ENCODE data around the gene SLC25A28.

Gene SLC25A28

DNA sequence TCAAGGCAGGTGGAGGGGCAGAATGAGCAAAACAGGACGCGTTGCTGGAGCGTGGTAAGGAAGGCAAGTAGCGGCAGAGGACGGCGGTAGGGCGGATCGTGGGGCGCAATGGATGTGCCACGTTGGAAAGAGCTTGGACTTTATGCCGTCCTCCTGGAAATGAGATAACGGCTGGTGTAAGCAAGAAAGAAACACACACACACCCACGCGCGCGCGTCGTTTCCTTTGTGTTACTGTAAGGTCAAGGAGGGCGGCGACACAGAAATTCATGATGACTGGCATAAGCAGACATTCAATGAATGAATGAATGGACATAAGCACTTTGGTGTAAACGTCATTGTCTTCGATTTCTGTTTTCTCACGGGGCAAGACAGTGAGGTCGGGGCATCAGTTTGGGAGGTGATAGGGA, 38.4 kb upstream of the SLC25A28 start:
- Histone ChIP-seq H3K27ac (ENCODE audit: extremely low read depth, low read depth, low read length) (peak overlapping the region; percentile 6; the same call in 1 of the 2 replicates), H3K4me3 (ENCODE audit: low read depth, low read length) (peak overlapping the region; percentile 84), H3K9me3 (ENCODE audit: control insufficient read depth, insufficient read depth, low read depth, low read length) (no peaks in the 10 kb centered on the region), H3K36me3 (ENCODE audit: control insufficient read depth in 2 of 2, insufficient read depth in 1 of 2, low read length in 2 of 2) (peaks cover 13 to 20% of the 10 kb centered on the region in 2 experiments), H3K4me1 (ENCODE audit: control insufficient read depth, insufficient read depth, low read length) (0 out of 2 replicates have a peak, but pooled peaks cover 2% of the 10 kb centered on the region)
- TF ChIP-seq ZNF600 (tag by site-specific recombination; IDR thresholded peaks at IDR 0.05) (peak; percentile 60), ZNF629 (tag by site-specific recombination; IDR thresholded peaks at IDR 0.05) (0 out of 2 replicates have a peak, but pooled peaks have one; percentile 8), ZNF121 (tag by site-specific recombination; IDR thresholded peaks at IDR 0.05) (peak; percentile 94), MYNN (tag by site-specific recombination; IDR thresholded peaks at IDR 0.05; ENCODE audit: borderline replicate concordance) (no peak), EGR2 (tag by site-specific recombination; IDR thresholded peaks at IDR 0.05; ENCODE audit: low read depth) (peak; percentile 47; the same call in 1 of the 2 replicates), CTCF (tag by site-specific recombination; IDR thresholded peaks at IDR 0.05) (no peak), ZNF501 (tag by site-specific recombination; IDR thresholded peaks at IDR 0.05) (0 out of 2 replicates have a peak, but pooled peaks have one; percentile 49), ZNF623 (tag by site-specific recombination; IDR thresholded peaks at IDR 0.05) (no peak), ZNF660 (tag by site-specific recombination; IDR thresholded peaks at IDR 0.05) (peak; percentile 88; the same call in 1 of the 2 replicates), ATF2 (tag by site-specific recombination; IDR thresholded peaks at IDR 0.05; ENCODE audit: low read depth) (peak; percentile 23; the same call in 1 of the 2 replicates), ZNF433 (tag by site-specific recombination; IDR thresholded peaks at IDR 0.05; ENCODE audit: low read depth) (no peak), ZNF24 (tag by site-specific recombination; IDR thresholded peaks at IDR 0.05) (peak; percentile 71; the same call in 1 of the 2 replicates), ZFHX2 (tag by site-specific recombination; conservative IDR thresholded peaks at IDR 0.05) (peak; percentile 70), KLF9 (tag by site-specific recombination; IDR thresholded peaks at IDR 0.05; ENCODE audit: low read depth) (peak; percentile 24; the same call in 1 of the 2 replicates)
- TF ChIP-seq, protein P1, sequence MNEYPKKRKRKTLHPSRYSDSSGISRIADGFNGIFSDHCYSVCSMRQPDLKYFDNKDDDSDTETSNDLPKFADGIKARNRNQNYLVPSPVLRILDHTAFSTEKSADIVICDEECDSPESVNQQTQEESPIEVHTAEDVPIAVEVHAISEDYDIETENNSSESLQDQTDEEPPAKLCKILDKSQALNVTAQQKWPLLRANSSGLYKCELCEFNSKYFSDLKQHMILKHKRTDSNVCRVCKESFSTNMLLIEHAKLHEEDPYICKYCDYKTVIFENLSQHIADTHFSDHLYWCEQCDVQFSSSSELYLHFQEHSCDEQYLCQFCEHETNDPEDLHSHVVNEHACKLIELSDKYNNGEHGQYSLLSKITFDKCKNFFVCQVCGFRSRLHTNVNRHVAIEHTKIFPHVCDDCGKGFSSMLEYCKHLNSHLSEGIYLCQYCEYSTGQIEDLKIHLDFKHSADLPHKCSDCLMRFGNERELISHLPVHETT (tag by site-specific recombination; IDR thresholded peaks at IDR 0.05): 0 out of 2 replicates have a peak, but pooled peaks have one; percentile 10
- ChIA-PET CTCF (interaction anchor here (0.6 to 0.9 kb wide), 3 partner anchors 19 to 277 kb away, joined by 3 read pairs; partner anchors contain the start of genes COX15 and CUTC), POLR2A (interaction anchor here (0.7 to 2.8 kb wide), 8 partner anchors 8 to 228 kb away, joined by 3 to 28 read pairs (median 6); partner anchors contain the start of genes COX15, CUTC, GOT1 and SLC25A28)

DNA sequence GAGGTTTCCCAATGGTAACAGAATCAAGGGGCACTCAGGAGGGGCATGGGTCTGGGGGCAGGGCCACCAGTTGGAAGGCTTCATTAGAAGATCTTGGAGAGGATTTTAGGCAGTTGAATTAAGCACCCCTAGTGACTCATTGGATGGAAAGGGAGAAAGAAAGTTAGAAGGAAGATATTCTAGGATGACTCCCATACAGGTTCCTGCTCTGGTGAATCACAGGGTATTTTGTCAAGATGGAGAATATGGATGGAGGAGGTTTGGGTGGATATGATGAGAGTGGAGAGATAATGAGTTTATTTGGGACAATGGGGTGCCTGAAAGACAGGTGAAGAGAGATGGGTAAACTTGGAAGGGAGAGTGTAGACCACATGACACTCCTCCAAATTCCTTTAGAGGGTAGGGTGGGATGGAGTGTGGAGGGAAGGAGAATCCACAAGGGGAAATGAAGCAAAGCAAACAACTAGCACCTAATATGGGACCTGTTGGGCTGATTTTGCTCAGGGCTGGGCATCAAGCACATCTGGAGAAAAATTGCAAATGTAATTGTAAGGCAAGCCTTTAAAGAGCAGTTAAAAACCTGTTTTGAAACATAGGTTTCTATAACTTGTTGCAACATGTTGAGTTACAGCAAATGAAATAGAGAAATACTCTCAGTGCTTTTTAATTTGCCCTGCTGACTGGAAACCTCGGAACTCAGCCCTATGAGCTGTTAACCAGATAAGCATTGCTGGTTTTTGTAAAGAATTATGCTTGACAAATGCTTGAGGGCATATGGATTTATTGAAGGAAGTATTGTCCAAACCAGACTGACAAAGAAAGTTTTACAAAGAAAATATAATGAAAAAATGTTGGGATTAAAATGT, 36.2 kb upstream of the SLC25A28 start:
- H3K27ac ChIP-seq (ENCODE audit: extremely low read depth, low read depth, low read length): no peak overlapping the region
- peaks cover 0 to 3% of the 10 kb centered on the region in 2 experiments; a peak in 1 of 3 replicates for H3K36me3 ChIP-seq (ENCODE audit: control insufficient read depth in 2 of 2, insufficient read depth in 1 of 2, low read length in 2 of 2)
- ChIA-PET POLR2A (no interaction called here), CTCF (no interaction called here)
- 0 out of 2 replicates have a peak, but pooled peaks cover 2% of the 10 kb centered on the region for H3K4me1 ChIP-seq (ENCODE audit: control insufficient read depth, insufficient read depth, low read length)
- no peaks in the 10 kb centered on the region for H3K9me3 ChIP-seq (ENCODE audit: control insufficient read depth, insufficient read depth, low read depth, low read length)
- H3K4me3 ChIP-seq (ENCODE audit: low read depth, low read length): no peak overlapping the region
- TF ChIP-seq PRDM1 (tag by site-specific recombination; IDR thresholded peaks at IDR 0.05): 0 out of 2 replicates have a peak, but pooled peaks have one; percentile 27
- TF ChIP-seq MZF1 (tag by site-specific recombination; IDR thresholded peaks at IDR 0.05; ENCODE audit: borderline replicate concordance): no peak
- TF ChIP-seq MYNN (tag by site-specific recombination; IDR thresholded peaks at IDR 0.05; ENCODE audit: borderline replicate concordance): no peak
- peak; percentile 73; the same call in 1 of the 2 replicates for TF ChIP-seq SCRT2 (tag by site-specific recombination; IDR thresholded peaks at IDR 0.05)
- TF ChIP-seq ZNF202 (tag by site-specific recombination; IDR thresholded peaks at IDR 0.05; ENCODE audit: borderline replicate concordance): no peak
- TF ChIP-seq SCRT1 (tag by site-specific recombination; IDR thresholded peaks at IDR 0.05; ENCODE audit: borderline replicate concordance): peak; percentile 54; the same call in 1 of the 2 replicates
- TF ChIP-seq ZBTB20 (tag by site-specific recombination; IDR thresholded peaks at IDR 0.05): peak; percentile 56
- no peak for TF ChIP-seq ZNF2 (tag by site-specific recombination; IDR thresholded peaks at IDR 0.05)
- no peak for TF ChIP-seq ZNF660 (tag by site-specific recombination; IDR thresholded peaks at IDR 0.05)
- TF ChIP-seq ZNF302 (tag by site-specific recombination; IDR thresholded peaks at IDR 0.05; ENCODE audit: low read depth): no peak
- TF ChIP-seq OSR2 (tag by site-specific recombination; IDR thresholded peaks at IDR 0.05): no peak
- TF ChIP-seq ZNF239 (tag by site-specific recombination; IDR thresholded peaks at IDR 0.05): no peak
- no peak for TF ChIP-seq ZNF292 (tag by site-specific recombination; IDR thresholded peaks at IDR 0.05; ENCODE audit: borderline replicate concordance, low read depth)
- no peak for TF ChIP-seq ZNF114 (tag by site-specific recombination; IDR thresholded peaks at IDR 0.05)
